ENCODE data around the gene LITAFD. TPM values are rescaled to one million over a fixed set of nuclear protein-coding genes. Genes with fewer than 3 reads are reported as not detected.
A peak's percentile ranks its signal among the peaks of the same experiment; 100 is the strongest.
"Not testable (repeated sequence)": the region's sequence is repeated elsewhere in the genome, so short reads cannot be mapped to it uniquely, and the experiment has no call there.

The LITAFD gene
- total RNA-seq, 2 donors from 2014 or later, result not detected

DNA sequence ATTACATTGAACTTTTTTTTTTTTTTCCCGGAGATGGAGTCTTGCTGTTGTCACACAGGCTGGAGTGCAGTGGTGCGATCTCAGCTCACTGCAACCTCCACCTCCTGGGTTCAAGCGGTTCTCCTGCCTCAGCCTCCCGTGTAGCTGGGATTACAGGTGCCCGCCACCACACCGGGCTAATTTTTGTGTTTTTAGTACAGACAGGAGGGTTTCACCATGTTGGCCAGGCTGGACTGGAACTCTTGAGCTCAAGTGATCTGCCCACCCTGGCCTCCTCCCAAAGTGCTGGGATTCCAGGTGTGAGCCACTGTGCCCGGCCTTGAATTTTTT is 8.3 kb upstream of the LITAFD start:
- not testable (repeated sequence) for H3K36me3 Mint-ChIP-seq (ENCODE audit: low read depth); ATAC-seq (replicated peaks); H3K9me3 Mint-ChIP-seq; H3K27ac Mint-ChIP-seq; H3K4me3 Mint-ChIP-seq; H3K27me3 Mint-ChIP-seq
- peaks cover 12% of the 10 kb centered on the region for H3K4me1 Mint-ChIP-seq

DNA sequence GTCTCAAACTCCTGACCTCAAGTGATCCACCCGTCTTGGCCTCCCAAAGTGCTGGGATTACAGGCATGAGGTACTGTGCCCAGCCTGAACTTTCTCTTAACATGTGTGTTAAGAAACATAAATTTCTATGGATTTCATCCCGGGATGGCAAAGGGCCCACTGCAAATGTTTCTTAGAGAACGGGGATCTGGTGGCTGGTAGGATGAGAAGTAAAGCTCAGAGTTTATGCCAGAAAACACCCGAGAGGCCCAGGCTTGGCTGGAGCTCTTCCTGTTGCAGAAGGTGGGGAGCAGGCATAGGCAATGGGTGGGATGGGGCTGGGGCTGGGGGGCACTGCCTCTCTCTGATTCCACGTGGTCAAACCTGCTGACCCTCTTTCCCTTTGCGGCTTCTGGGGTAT is 7.8 kb upstream of the LITAFD start:
- no peaks in the 10 kb centered on the region for H3K36me3 Mint-ChIP-seq (ENCODE audit: low read depth)
- H3K27me3 Mint-ChIP-seq, result no peaks in the 10 kb centered on the region
- H3K27ac Mint-ChIP-seq, result no peak overlapping the region
- H3K4me1 Mint-ChIP-seq, result peaks cover 8% of the 10 kb centered on the region
- ATAC-seq (replicated peaks), result no peak
- H3K4me3 Mint-ChIP-seq, result no peak overlapping the region
- no peaks in the 10 kb centered on the region for H3K9me3 Mint-ChIP-seq

- not testable (repeated sequence) for H3K27ac Mint-ChIP-seq; H3K4me1 Mint-ChIP-seq; H3K4me3 Mint-ChIP-seq; H3K9me3 Mint-ChIP-seq; ATAC-seq (replicated peaks); H3K36me3 Mint-ChIP-seq (ENCODE audit: low read depth); H3K27me3 Mint-ChIP-seq
Measured at GRCh38 chr16:8875317-8875716, 6.8 kb upstream of the LITAFD start.

DNA sequence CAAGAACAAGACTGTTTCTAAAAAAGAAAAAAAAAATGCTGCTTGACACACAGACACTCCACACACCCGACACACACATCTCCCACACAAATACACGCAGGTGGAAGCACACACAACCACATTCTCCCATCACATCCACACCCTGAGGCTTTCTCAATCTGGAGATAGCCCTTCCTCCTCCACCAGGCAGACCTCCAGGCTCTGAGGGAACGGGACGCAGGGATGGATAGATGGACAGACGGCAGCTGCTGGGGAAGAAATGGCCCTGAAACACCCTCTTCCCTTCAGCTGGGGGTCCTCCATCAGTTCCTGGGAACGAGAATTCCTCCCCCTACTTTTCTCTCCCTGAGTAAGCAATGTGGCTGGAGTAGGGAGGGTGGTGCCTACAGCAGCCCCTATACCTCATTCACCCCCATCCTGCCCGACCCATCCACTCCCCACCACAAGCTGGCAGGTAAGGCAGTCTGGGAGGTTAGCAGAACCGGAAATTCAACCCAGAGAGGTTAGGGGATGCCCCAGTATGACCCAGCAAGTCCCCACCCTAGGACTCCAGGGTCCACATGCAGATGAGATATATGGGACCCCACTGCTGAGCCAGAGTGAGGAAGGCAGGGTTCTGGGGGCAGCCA is 4.1 kb upstream of the LITAFD start:
- peak overlapping the region; percentile 50 for H3K27ac Mint-ChIP-seq
- no peaks in the 10 kb centered on the region for H3K36me3 Mint-ChIP-seq (ENCODE audit: low read depth)
- H3K9me3 Mint-ChIP-seq, result no peaks in the 10 kb centered on the region
- ATAC-seq (replicated peaks), result no peak
- H3K4me1 Mint-ChIP-seq, result no peaks in the 10 kb centered on the region
- no peak overlapping the region for H3K4me3 Mint-ChIP-seq
- H3K27me3 Mint-ChIP-seq, result no peaks in the 10 kb centered on the region

GRCh38 chr16:8878523-8878911 is 3.6 kb upstream of the LITAFD start:
- Mint-ChIP-seq H3K4me3 (no peak overlapping the region), H3K4me1 (no peaks in the 10 kb centered on the region), H3K27me3 (no peaks in the 10 kb centered on the region), H3K9me3 (no peaks in the 10 kb centered on the region), H3K36me3 (ENCODE audit: low read depth) (no peaks in the 10 kb centered on the region), H3K27ac (peak overlapping the region; percentile 50)
- ATAC-seq (replicated peaks), result no peak

- no peaks in the 10 kb centered on the region for H3K9me3 Mint-ChIP-seq
- peaks cover 7% of the 10 kb centered on the region for H3K4me1 Mint-ChIP-seq
- H3K27me3 Mint-ChIP-seq, result no peaks in the 10 kb centered on the region
- no peak overlapping the region for H3K27ac Mint-ChIP-seq
- no peaks in the 10 kb centered on the region for H3K36me3 Mint-ChIP-seq (ENCODE audit: low read depth)
- ATAC-seq (replicated peaks), result no peak
- H3K4me3 Mint-ChIP-seq, result no peak overlapping the region
Measured at GRCh38 chr16:8880839-8881510, 1.2 kb upstream of the LITAFD start.

DNA sequence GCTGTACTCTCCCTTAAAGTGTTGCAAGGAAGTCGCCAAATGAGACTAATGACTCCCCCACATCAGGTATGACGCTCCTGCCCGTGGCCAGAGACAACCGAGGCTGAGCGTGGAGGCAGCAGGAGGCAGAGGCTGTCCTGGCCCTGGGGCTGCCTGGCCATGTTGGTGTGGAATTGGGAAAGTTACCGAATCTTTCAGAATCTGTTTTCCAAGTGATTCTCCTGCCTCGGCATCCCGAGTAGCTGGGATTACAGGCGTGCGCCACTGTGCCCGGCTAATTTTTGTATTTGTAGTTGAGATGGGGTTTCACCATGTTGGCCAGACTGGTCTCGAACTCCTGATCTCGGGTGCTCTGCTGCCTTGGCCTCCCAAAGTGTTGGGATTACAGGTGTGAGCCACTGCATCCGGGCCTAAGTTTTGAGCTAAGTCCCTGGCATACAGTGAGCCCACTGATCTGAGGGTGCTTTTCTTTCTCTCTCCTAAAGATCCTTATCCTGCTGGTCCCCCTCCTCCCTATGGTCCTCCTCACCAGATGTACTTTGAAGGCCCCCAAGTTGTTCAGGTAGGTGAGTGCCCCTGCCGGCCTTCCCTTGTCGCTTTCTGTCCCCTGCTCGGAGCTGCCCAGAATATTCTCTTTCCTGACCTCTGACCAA is 700 bp downstream of the LITAFD start:
- Mint-ChIP-seq H3K27ac (no peak overlapping the region), H3K27me3 (no peaks in the 10 kb centered on the region), H3K9me3 (no peaks in the 10 kb centered on the region), H3K4me1 (peaks cover 14% of the 10 kb centered on the region), H3K36me3 (ENCODE audit: low read depth) (peaks cover 6% of the 10 kb centered on the region), H3K4me3 (no peak overlapping the region)
- ATAC-seq (replicated peaks), result no peak

DNA sequence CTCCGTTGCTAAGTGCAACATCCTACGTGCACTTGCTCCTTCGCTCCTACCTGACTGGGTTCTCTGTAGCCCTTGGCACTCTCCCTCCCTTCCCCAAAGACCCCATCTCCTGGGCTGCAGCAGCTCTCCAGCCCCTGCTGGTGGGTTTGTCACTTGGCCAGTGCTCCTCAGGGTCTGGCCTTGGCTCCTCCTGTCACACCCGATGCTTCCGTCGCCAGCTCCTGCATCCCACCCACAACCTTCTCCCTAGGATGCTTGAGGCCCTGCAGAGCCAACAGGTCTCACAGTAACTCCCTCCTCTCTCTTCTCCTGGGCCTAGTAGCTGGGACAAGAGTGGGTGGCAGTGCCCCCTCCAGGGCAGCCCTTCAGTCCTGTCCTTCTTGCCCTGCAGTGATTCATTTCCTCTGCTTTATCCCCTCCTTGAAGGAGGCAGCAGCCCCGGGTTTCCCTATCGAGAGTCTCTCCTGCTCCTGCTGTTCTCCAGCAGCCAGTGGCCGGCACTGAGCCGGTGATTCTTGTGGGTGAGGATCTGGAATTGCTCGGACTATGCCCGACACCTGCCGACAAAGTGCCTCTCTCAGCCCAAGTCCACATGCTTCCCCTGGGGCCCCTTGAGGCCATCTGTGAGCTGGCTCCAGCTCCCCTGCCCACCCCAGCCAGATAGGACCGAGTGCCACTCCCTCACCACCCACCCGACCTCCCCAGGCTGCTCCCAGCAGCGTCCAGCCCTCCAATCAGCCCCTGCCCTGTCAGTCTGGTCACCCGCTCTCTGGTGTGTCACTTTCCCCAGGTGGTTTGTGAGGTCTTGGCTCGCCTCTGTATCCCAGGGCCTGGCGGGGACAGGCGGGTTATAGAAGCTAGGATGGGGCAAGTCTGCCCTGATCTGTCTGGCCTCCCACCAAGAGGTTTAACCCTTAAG is 3.8 kb downstream of the LITAFD start:
- Mint-ChIP-seq H3K4me1 (peaks cover 14% of the 10 kb centered on the region), H3K27me3 (no peaks in the 10 kb centered on the region), H3K27ac (peak overlapping the region; percentile 82), H3K9me3 (no peaks in the 10 kb centered on the region), H3K36me3 (ENCODE audit: low read depth) (peaks cover 17% of the 10 kb centered on the region), H3K4me3 (peak overlapping the region; percentile 9)
- ATAC-seq (replicated peaks), result peak; percentile 41

- peaks cover 15% of the 10 kb centered on the region for H3K4me1 Mint-ChIP-seq
- no peak overlapping the region for H3K4me3 Mint-ChIP-seq
- no peaks in the 10 kb centered on the region for H3K27me3 Mint-ChIP-seq
- H3K27ac Mint-ChIP-seq, result peak overlapping the region; percentile 82
- no peak for ATAC-seq (replicated peaks)
- peaks cover 26% of the 10 kb centered on the region for H3K36me3 Mint-ChIP-seq (ENCODE audit: low read depth)
- no peaks in the 10 kb centered on the region for H3K9me3 Mint-ChIP-seq
Measured at GRCh38 chr16:8886593-8887430, 4.7 kb downstream of the LITAFD start.

- Mint-ChIP-seq H3K4me1 (peaks cover 21% of the 10 kb centered on the region), H3K36me3 (ENCODE audit: low read depth) (peaks cover 32% of the 10 kb centered on the region), H3K9me3 (no peaks in the 10 kb centered on the region), H3K27ac (no peak overlapping the region), H3K4me3 (no peak overlapping the region), H3K27me3 (no peaks in the 10 kb centered on the region)
- ATAC-seq (replicated peaks), result no peak
Measured at GRCh38 chr16:8887431-8887765, 5.2 kb downstream of the LITAFD start.

GRCh38 chr16:8887952-8888560 is 5.9 kb downstream of the LITAFD start:
- H3K4me3 Mint-ChIP-seq, result no peak overlapping the region
- no peak overlapping the region for H3K27ac Mint-ChIP-seq
- peaks cover 38% of the 10 kb centered on the region for H3K36me3 Mint-ChIP-seq (ENCODE audit: low read depth)
- no peak for ATAC-seq (replicated peaks)
- no peaks in the 10 kb centered on the region for H3K9me3 Mint-ChIP-seq
- H3K27me3 Mint-ChIP-seq, result no peaks in the 10 kb centered on the region
- H3K4me1 Mint-ChIP-seq, result peaks cover 21% of the 10 kb centered on the region

DNA sequence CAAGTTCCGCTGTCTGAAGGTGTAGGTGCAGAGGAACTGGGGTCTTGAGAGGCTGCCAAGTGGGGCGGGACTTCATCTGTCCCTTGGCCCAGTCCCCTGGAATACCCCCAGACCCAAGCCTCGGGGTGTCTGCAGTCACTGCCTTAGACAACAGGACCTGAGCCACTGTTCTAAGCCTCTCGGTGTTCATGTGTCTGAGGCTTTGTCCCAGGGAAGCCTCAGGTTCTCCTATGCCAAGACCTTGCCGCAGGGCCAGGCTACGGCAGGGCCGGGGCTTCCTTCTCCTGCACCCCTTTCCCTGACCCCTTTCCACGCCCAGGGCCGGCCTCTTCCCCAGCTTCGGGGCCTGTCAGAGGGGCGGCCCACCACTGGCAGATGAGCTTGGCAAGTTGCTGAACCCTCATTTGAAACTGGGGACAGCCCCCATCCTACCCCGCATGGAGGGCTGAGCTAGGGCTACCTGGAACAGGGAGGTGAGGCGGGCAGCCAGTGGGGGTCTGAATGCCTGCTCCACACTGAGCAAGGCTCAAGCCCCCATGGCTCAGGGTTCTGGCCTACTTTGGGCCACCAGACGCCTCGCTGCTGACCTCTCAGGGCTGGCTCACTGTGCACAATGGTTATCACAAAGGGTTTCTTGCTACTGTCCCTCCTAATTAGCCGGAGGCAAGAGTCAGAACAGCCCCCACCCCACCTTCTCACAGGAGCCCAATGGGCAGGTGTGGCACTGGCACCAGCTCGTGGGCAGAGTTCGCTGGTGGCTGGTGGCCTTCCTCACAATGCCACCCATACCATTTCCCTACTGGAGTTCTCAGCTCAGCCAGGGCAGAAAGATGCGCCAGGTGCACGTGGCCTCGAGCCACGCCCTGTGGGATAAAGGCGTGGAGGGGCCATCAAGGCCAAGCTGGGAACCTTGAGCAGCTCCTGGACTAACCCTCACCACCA is 7.1 kb downstream of the LITAFD start:
- Mint-ChIP-seq H3K9me3 (no peaks in the 10 kb centered on the region), H3K36me3 (ENCODE audit: low read depth) (peaks cover 50% of the 10 kb centered on the region), H3K27me3 (no peaks in the 10 kb centered on the region), H3K4me3 (no peak overlapping the region), H3K27ac (no peak overlapping the region), H3K4me1 (peaks cover 21% of the 10 kb centered on the region)
- no peak for ATAC-seq (replicated peaks)
